ENCODE results near the gene FOXC1.

DNA sequence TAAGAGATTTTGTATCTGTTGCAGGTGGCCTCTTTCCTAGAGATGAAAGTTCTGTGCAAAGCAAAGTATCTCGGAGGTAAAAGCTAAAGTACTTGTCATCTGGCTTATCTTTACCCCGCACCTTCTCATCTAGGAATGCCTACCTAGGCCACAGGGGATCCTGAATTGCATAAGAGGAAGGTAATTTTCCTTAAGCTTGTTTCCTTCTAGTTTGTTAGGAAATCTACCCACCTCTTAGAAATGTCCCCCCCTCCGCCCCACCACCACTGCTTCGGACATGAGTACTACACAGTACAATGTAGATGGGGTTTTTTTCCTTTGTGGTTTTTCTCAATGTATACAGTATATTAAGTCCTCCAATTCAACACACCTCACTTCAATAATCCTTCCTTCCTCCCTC, 21.5 kb downstream of the FOXC1 start:
- TF ChIP-seq POLR2A (IDR thresholded peaks at IDR 0.05; ENCODE audit: low read depth, low read length): no peak
- TF ChIP-seq TAF1 (IDR thresholded peaks at IDR 0.05; ENCODE audit: low read depth, low read length): no peak
- TF ChIP-seq POLR2AphosphoS5 (IDR thresholded peaks at IDR 0.05; ENCODE audit: low read depth, low read length): no peak
- no peak for TF ChIP-seq POU2F2 (IDR thresholded peaks at IDR 0.05; ENCODE audit: low read depth, low read length)

All from GM12891 (cell line).